HUES48 (cell line): ENCODE data around the gene CADPS.
A peak's percentile ranks its signal among the peaks of the same experiment; 100 is the strongest.

ENCODE experiments used
- H3K27ac ChIP-seq: one replicate; pipeline ENCODE4 v1.7.0; 2013; ENCODE audit warnings: low read depth, low read length, inconsistent platforms
- H3K27me3 ChIP-seq: 2 replicates; pipeline ENCODE4 v1.6.1; 2013; ENCODE audit warnings: mild to moderate bottlenecking, low read length; ENCODE audit not compliant: control insufficient read depth, insufficient read depth
- H3K36me3 ChIP-seq: 2 replicates; pipeline ENCODE4 v1.6.1; 2013; ENCODE audit warnings: low read length; ENCODE audit not compliant: control insufficient read depth, insufficient read depth
- H3K4me1 ChIP-seq: 2 replicates; pipeline ENCODE4 v1.6.1; 2013; ENCODE audit warnings: mild to moderate bottlenecking, low read length; ENCODE audit not compliant: control insufficient read depth, insufficient read depth
- H3K4me3 ChIP-seq: 2 replicates; pipeline ENCODE4 v1.5.1; 2013; ENCODE audit warnings: mild to moderate bottlenecking, low read depth, low read length
- H3K9ac ChIP-seq: 2 replicates; pipeline ENCODE4 v1.6.1; 2013; ENCODE audit warnings: mild to moderate bottlenecking, low read depth, low read length, moderate library complexity
- H3K9me3 ChIP-seq: 2 replicates; pipeline ENCODE4 v1.6.1; 2013; ENCODE audit warnings: low read length; ENCODE audit not compliant: control insufficient read depth, insufficient read depth

The CADPS gene

GRCh38 chr3:62812631-62813030 lies 62.6 kb downstream of the CADPS start:
- Histone ChIP-seq H3K36me3 (no peaks in the 10 kb centered on the region), H3K4me3 (no peak overlapping the region), H3K9me3 (no peaks in the 10 kb centered on the region), H3K27ac (no peak overlapping the region), H3K4me1 (peaks cover 27% of the 10 kb centered on the region), H3K9ac (no peak overlapping the region), H3K27me3 (no peaks in the 10 kb centered on the region)

GRCh38 chr3:62811119-62811518 lies 64.1 kb downstream of the CADPS start:
- H3K4me1 ChIP-seq, result peaks cover 17% of the 10 kb centered on the region

GRCh38 chr3:62809369-62809768 lies 65.8 kb downstream of the CADPS start:
- H3K27ac ChIP-seq, result no peak overlapping the region
- H3K4me3 ChIP-seq, result no peak overlapping the region
- no peaks in the 10 kb centered on the region for H3K36me3 ChIP-seq
- H3K9ac ChIP-seq, result no peak overlapping the region
- peaks cover 12% of the 10 kb centered on the region for H3K4me1 ChIP-seq
- no peaks in the 10 kb centered on the region for H3K27me3 ChIP-seq
- no peaks in the 10 kb centered on the region for H3K9me3 ChIP-seq

More at GRCh38 chr3:62811119-62811518, 64.1 kb downstream of the CADPS start:
- no peak overlapping the region for H3K4me3 ChIP-seq
- H3K27me3 ChIP-seq, result no peaks in the 10 kb centered on the region
- H3K27ac ChIP-seq, result no peak overlapping the region
- no peak overlapping the region for H3K9ac ChIP-seq
- no peaks in the 10 kb centered on the region for H3K36me3 ChIP-seq
- no peaks in the 10 kb centered on the region for H3K9me3 ChIP-seq

- H3K27ac ChIP-seq, result peak overlapping the region; percentile 29
- no peaks in the 10 kb centered on the region for H3K27me3 ChIP-seq
- no peaks in the 10 kb centered on the region for H3K9me3 ChIP-seq
- H3K36me3 ChIP-seq, result no peaks in the 10 kb centered on the region
- no peak overlapping the region for H3K9ac ChIP-seq
- peaks cover 12% of the 10 kb centered on the region for H3K4me1 ChIP-seq
- no peak overlapping the region for H3K4me3 ChIP-seq
Measured at GRCh38 chr3:62805580-62806277, 69.5 kb downstream of the CADPS start.

GRCh38 chr3:62805106-62805505 lies 70.1 kb downstream of the CADPS start:
- Histone ChIP-seq H3K4me3 (no peak overlapping the region), H3K27me3 (no peaks in the 10 kb centered on the region), H3K4me1 (peaks cover 12% of the 10 kb centered on the region), H3K9ac (no peak overlapping the region), H3K36me3 (no peaks in the 10 kb centered on the region), H3K27ac (peak overlapping the region; percentile 23), H3K9me3 (no peaks in the 10 kb centered on the region)

GRCh38 chr3:62803276-62803675 lies 71.9 kb downstream of the CADPS start:
- Histone ChIP-seq H3K4me3 (no peak overlapping the region), H3K9ac (no peak overlapping the region), H3K4me1 (peaks cover 12% of the 10 kb centered on the region), H3K27me3 (no peaks in the 10 kb centered on the region), H3K36me3 (no peaks in the 10 kb centered on the region), H3K9me3 (no peaks in the 10 kb centered on the region), H3K27ac (no peak overlapping the region)

GRCh38 chr3:62798000-62798399 lies 77.2 kb downstream of the CADPS start:
- no peak overlapping the region for H3K27ac ChIP-seq
- H3K27me3 ChIP-seq, result no peaks in the 10 kb centered on the region
- no peak overlapping the region for H3K4me3 ChIP-seq
- H3K36me3 ChIP-seq, result no peaks in the 10 kb centered on the region
- H3K9me3 ChIP-seq, result no peaks in the 10 kb centered on the region
- H3K9ac ChIP-seq, result no peak overlapping the region
- H3K4me1 ChIP-seq, result peaks cover 12% of the 10 kb centered on the region

GRCh38 chr3:62797132-62797531 lies 78.1 kb downstream of the CADPS start:
- H3K9ac ChIP-seq, result no peak overlapping the region
- no peaks in the 10 kb centered on the region for H3K27me3 ChIP-seq
- no peak overlapping the region for H3K4me3 ChIP-seq
- no peaks in the 10 kb centered on the region for H3K36me3 ChIP-seq
- H3K27ac ChIP-seq, result no peak overlapping the region
- peaks cover 12% of the 10 kb centered on the region for H3K4me1 ChIP-seq
- H3K9me3 ChIP-seq, result no peaks in the 10 kb centered on the region

- no peaks in the 10 kb centered on the region for H3K9me3 ChIP-seq
- no peak overlapping the region for H3K27ac ChIP-seq
- H3K27me3 ChIP-seq, result no peaks in the 10 kb centered on the region
- H3K36me3 ChIP-seq, result no peaks in the 10 kb centered on the region
- H3K4me1 ChIP-seq, result peaks cover 12% of the 10 kb centered on the region
- no peak overlapping the region for H3K9ac ChIP-seq
- no peak overlapping the region for H3K4me3 ChIP-seq
Measured at GRCh38 chr3:62795978-62796657, 79.1 kb downstream of the CADPS start.

GRCh38 chr3:62793946-62794345 lies 81.3 kb downstream of the CADPS start:
- H3K9ac ChIP-seq, result no peak overlapping the region
- no peaks in the 10 kb centered on the region for H3K27me3 ChIP-seq
- H3K27ac ChIP-seq, result no peak overlapping the region
- peaks cover 12% of the 10 kb centered on the region for H3K4me1 ChIP-seq
- no peaks in the 10 kb centered on the region for H3K36me3 ChIP-seq
- H3K4me3 ChIP-seq, result no peak overlapping the region
- no peaks in the 10 kb centered on the region for H3K9me3 ChIP-seq

- no peaks in the 10 kb centered on the region for H3K9me3 ChIP-seq
- H3K4me1 ChIP-seq, result peaks cover 7% of the 10 kb centered on the region
- H3K27me3 ChIP-seq, result no peaks in the 10 kb centered on the region
- H3K9ac ChIP-seq, result no peak overlapping the region
- no peak overlapping the region for H3K4me3 ChIP-seq
- H3K36me3 ChIP-seq, result no peaks in the 10 kb centered on the region
- H3K27ac ChIP-seq, result no peak overlapping the region
Measured at GRCh38 chr3:62785384-62785783, 89.8 kb downstream of the CADPS start.
